ENCODE results near the gene SP140L.
"Not testable (repeated sequence)": the region's sequence is repeated elsewhere in the genome, so short reads cannot be mapped to it uniquely, and the experiment has no call there.

The SP140L gene

GRCh38 chr2:230326453-230327417 lies at the start of gene SP140L:
TSS of gene SP140L (plus strand) at chr2:230327193. CDS start at chr2:230327270, 77 bp downstream.
- peak; percentile 47 for DNase-seq (ENCODE audit: low read depth)
- peak within 1 kb of the TSS; percentile 43 for H3K4me3 ChIP-seq (ENCODE audit: low read depth, low read length)
- in situ Hi-C loops (cut with HindIII; ENCODE audit: low sequenced_read_pairs), result no loop called here
- no peak for TF ChIP-seq CTCF (IDR thresholded peaks at IDR 0.05; ENCODE audit: low read depth, low read length, missing control alignments)

- TF ChIP-seq CTCF (IDR thresholded peaks at IDR 0.05; ENCODE audit: low read depth, low read length, missing control alignments), result no peak
- no peak for DNase-seq (ENCODE audit: low read depth)
- in situ Hi-C loops (cut with HindIII; ENCODE audit: low sequenced_read_pairs), result no loop called here
- H3K4me3 ChIP-seq (ENCODE audit: low read depth, low read length), result no peak overlapping the region
Observed at GRCh38 chr2:230282936-230283335, 44.1 kb upstream of the SP140L start.

GRCh38 chr2:230286048-230286447 lies 40.9 kb upstream of the SP140L start:
- H3K4me3 ChIP-seq (ENCODE audit: low read depth, low read length), result no peak overlapping the region
- no peak for DNase-seq (ENCODE audit: low read depth)
- in situ Hi-C loops (cut with HindIII; ENCODE audit: low sequenced_read_pairs), result no loop called here
- no peak for TF ChIP-seq CTCF (IDR thresholded peaks at IDR 0.05; ENCODE audit: low read depth, low read length, missing control alignments)

- in situ Hi-C loops (cut with HindIII; ENCODE audit: low sequenced_read_pairs); H3K4me3 ChIP-seq (ENCODE audit: low read depth, low read length): not testable (repeated sequence)
- DNase-seq (ENCODE audit: low read depth), result peak; percentile 5
Observed at GRCh38 chr2:230289311-230289710, 37.7 kb upstream of the SP140L start.

- DNase-seq (ENCODE audit: low read depth), result no peak
- no peak overlapping the region for H3K4me3 ChIP-seq (ENCODE audit: low read depth, low read length)
- in situ Hi-C loops (cut with HindIII; ENCODE audit: low sequenced_read_pairs), result no loop called here
- TF ChIP-seq CTCF (IDR thresholded peaks at IDR 0.05; ENCODE audit: low read depth, low read length, missing control alignments), result no peak
Observed at GRCh38 chr2:230295192-230295591, 31.8 kb upstream of the SP140L start.

GRCh38 chr2:230296917-230297316 lies 30.1 kb upstream of the SP140L start:
- DNase-seq (ENCODE audit: low read depth), result no peak
- no peak overlapping the region for H3K4me3 ChIP-seq (ENCODE audit: low read depth, low read length)
- TF ChIP-seq CTCF (IDR thresholded peaks at IDR 0.05; ENCODE audit: low read depth, low read length, missing control alignments), result no peak
- in situ Hi-C loops (cut with HindIII; ENCODE audit: low sequenced_read_pairs), result no loop called here

- in situ Hi-C loops (cut with HindIII; ENCODE audit: low sequenced_read_pairs), result no loop called here
- H3K4me3 ChIP-seq (ENCODE audit: low read depth, low read length), result no peak overlapping the region
- no peak for DNase-seq (ENCODE audit: low read depth)
- no peak for TF ChIP-seq CTCF (IDR thresholded peaks at IDR 0.05; ENCODE audit: low read depth, low read length, missing control alignments)
Observed at GRCh38 chr2:230299618-230300017, 27.4 kb upstream of the SP140L start.
